Dendritic cell treated with granulocyte-macrophage colony-stimulating factor and Interleukin-4, amounts not matched to agents 40 ng/mL and 50 ng/mL, for 4 days (primary cell): ENCODE measurements around the gene THAP11.

Experiments used
- H3K27ac Mint-ChIP-seq: one replicate; pipeline ENCODE4 v1.8.0; 2022; ENCODE audit warnings: mild to moderate bottlenecking, mixed read lengths
- H3K27me3 Mint-ChIP-seq: one replicate; pipeline ENCODE4 v1.8.0; 2022; ENCODE audit warnings: mild to moderate bottlenecking, mixed read lengths
- H3K36me3 Mint-ChIP-seq: one replicate; pipeline ENCODE4 v1.8.0; 2022; ENCODE audit warnings: low read depth, mixed read lengths
- H3K4me1 Mint-ChIP-seq: one replicate; pipeline ENCODE4 v1.8.0; 2022; ENCODE audit warnings: low read depth, mixed read lengths
- H3K4me3 Mint-ChIP-seq: one replicate; pipeline ENCODE4 v1.8.0; 2022; ENCODE audit warnings: mild to moderate bottlenecking, moderate library complexity, mixed read lengths
- H3K9me3 Mint-ChIP-seq: one replicate; pipeline ENCODE4 v1.8.0; 2022; ENCODE audit warnings: mixed read lengths
- intact Hi-C: fragments of 100-400 bp; cut with micrococcal nuclease; formaldehyde crosslinking; loops from one replicate; pipeline ENCODE4 v1.15.0; 2022

The THAP11 gene

DNA sequence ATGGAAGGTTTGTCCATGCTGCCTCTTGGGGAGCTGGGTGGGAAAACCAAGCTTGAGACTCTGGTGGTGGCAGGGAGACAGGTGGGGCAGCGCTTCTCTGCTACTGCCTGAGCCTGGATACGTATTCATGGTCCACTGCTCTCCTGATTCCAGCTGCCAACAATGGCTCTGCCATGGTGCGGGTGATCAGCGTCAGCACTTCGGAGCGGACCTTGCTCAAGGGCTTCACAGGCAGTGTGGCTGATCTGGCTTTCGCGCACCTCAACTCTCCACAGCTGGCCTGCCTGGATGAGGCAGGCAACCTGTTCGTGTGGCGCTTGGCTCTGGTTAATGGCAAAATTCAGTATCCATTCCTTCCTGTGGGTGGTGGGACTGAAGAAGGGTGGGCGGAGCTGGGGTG, 34.9 kb downstream of the THAP11 start:
- no peaks in the 10 kb centered on the region for H3K9me3 Mint-ChIP-seq
- peaks cover 82% of the 10 kb centered on the region for H3K36me3 Mint-ChIP-seq
- no peak overlapping the region for H3K4me3 Mint-ChIP-seq
- no peak overlapping the region for H3K27ac Mint-ChIP-seq
- intact Hi-C loops: loop anchor here (10.0 kb wide), 1 partner anchor 58 kb away; the partner anchor contains the start of genes CTRL and PSMB10
- H3K4me1 Mint-ChIP-seq: peaks cover 49% of the 10 kb centered on the region
- no peaks in the 10 kb centered on the region for H3K27me3 Mint-ChIP-seq

DNA sequence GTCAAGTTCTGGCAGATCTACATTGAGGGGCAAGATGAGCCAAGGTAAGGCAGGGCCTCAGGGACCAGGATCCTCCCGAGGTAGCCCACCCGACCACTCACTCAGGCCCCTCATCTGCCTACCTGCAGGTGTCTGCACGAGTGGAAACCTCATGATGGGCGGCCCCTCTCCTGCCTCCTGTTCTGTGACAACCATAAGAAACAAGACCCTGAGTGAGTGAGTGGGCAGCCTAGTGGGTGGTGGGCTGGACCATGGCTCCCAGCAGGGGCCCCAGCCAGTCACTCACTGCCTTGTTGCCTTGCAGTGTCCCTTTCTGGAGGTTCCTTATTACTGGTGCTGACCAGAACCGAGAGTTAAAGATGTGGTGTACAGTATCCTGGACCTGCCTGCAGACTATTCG, 36.1 kb downstream of the THAP11 start:
- Mint-ChIP-seq H3K4me3 (no peak overlapping the region), H3K27ac (no peak overlapping the region), H3K27me3 (no peaks in the 10 kb centered on the region), H3K9me3 (no peaks in the 10 kb centered on the region), H3K4me1 (peaks cover 46% of the 10 kb centered on the region), H3K36me3 (peaks cover 88% of the 10 kb centered on the region)
- intact Hi-C loops: loop anchor here (10.0 kb wide), 1 partner anchor 57 kb away; the partner anchor contains the start of genes CTRL and PSMB10

DNA sequence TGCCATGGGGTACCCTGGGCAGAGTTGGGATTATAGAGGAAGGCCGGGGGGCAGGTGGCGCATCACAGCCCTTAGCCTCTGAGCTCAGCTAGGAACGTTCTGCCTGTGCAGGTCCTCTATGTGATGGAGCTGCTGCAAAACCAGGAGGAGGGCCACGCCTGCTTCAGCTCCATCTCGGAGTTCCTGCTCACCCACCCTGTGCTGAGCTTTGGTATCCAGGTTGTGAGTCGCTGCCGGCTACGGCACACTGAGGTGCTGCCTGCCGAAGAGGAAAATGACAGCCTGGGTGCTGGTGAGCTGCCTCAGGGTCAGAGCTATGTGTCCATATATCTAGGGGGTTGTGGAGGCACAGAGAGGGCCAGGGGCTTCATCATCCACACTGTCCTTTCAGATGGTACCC, 36.7 kb downstream of the THAP11 start:
- Mint-ChIP-seq H3K36me3 (peaks cover 88% of the 10 kb centered on the region), H3K27ac (no peak overlapping the region), H3K27me3 (no peaks in the 10 kb centered on the region), H3K4me1 (peaks cover 43% of the 10 kb centered on the region), H3K9me3 (no peaks in the 10 kb centered on the region), H3K4me3 (no peak overlapping the region)
- intact Hi-C loops: loop anchor here (10.0 kb wide), 1 partner anchor 56 kb away; the partner anchor contains the start of genes CTRL and PSMB10

DNA sequence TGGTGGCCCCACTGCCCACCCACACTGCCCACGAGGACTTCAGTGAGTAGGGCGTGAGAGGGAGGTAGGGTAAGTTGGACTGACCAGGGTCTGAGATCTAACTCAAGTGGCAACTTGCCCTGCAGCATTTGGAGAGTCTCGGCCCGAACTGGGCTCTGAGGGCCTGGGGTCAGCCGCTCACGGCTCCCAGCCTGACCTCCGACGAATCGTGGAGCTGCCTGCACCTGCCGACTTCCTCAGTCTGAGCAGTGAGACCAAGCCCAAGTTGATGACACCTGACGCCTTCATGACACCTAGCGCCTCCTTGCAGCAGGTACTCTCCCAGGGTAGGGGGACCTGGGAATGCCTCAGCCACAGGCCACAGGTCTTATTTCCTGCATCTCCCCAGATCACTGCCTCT, 37.3 kb downstream of the THAP11 start:
- Mint-ChIP-seq H3K36me3 (peaks cover 94% of the 10 kb centered on the region), H3K27ac (no peak overlapping the region), H3K27me3 (no peaks in the 10 kb centered on the region), H3K9me3 (no peaks in the 10 kb centered on the region), H3K4me1 (peaks cover 36% of the 10 kb centered on the region), H3K4me3 (no peak overlapping the region)
- intact Hi-C loops: loop anchor here (10.0 kb wide), 1 partner anchor 55 kb away; the partner anchor contains the start of genes CTRL and PSMB10

DNA sequence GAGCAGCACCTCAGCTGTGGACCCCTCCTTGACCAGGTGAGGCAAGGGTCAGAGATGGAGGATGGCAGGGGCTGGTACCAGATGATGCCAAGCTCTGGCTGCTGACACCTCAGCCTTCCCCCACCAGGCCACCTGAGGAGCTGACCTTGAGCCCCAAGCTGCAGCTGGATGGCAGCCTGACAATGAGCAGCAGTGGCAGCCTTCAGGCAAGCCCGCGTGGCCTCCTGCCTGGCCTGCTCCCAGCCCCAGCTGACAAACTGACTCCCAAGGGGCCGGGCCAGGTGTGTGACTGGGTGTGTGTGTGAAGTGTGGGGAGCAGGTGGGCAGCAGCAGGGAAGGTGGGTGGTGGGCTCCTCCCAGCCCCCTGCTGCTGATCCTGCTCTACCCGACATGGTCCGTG, 37.8 kb downstream of the THAP11 start:
- Mint-ChIP-seq H3K27me3 (no peaks in the 10 kb centered on the region), H3K36me3 (peaks cover 99% of the 10 kb centered on the region), H3K27ac (no peak overlapping the region), H3K4me1 (peaks cover 32% of the 10 kb centered on the region), H3K4me3 (no peak overlapping the region), H3K9me3 (no peaks in the 10 kb centered on the region)
- intact Hi-C loops: loop anchor here (10.0 kb wide), 1 partner anchor 55 kb away; the partner anchor contains the start of genes CTRL and PSMB10

DNA sequence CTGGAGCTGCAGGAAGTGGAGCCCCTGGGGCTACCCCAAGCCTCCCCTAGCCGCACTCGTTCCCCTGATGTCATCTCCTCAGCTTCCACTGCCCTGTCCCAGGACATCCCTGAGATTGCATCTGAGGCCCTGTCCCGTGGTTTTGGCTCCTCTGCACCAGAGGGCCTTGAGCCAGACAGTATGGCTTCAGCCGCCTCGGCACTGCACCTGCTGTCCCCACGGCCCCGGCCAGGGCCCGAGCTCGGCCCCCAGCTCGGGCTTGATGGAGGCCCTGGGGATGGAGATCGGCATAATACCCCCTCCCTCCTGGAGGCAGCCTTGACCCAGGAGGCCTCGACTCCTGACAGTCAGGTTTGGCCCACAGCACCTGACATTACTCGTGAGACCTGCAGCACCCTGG, 38.5 kb downstream of the THAP11 start:
- Mint-ChIP-seq H3K9me3 (no peaks in the 10 kb centered on the region), H3K36me3 (peaks cover 98% of the 10 kb centered on the region), H3K4me1 (peaks cover 25% of the 10 kb centered on the region), H3K27me3 (no peaks in the 10 kb centered on the region), H3K27ac (no peak overlapping the region), H3K4me3 (no peak overlapping the region)
- intact Hi-C loops: no loop called here

DNA sequence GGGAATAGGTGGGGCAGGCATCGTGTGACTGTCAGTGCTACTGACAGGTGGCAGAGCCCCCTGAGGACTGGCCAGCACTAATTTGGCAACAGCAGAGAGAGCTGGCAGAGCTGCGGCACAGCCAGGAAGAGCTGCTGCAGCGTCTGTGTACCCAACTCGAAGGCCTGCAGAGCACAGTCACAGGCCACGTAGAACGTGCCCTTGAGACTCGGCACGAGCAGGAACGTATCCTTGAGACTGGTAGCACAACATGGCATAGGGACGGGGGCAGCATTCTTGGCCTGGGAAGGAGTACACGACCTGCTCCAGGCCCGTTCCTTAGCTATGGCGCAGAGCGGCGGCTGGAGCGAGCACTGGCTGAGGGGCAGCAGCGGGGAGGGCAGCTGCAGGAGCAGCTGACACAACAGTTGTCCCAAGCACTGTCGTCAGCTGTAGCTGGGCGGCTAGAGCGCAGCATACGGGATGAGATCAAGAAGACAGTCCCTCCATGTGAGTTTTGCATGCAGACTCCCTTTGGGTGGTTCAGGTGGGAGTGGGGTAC, 39.6 kb downstream of the THAP11 start:
- intact Hi-C loops: no loop called here
- Mint-ChIP-seq H3K4me3 (no peak overlapping the region), H3K27ac (no peak overlapping the region), H3K9me3 (no peaks in the 10 kb centered on the region), H3K4me1 (peaks cover 19% of the 10 kb centered on the region), H3K27me3 (no peaks in the 10 kb centered on the region), H3K36me3 (peaks cover 98% of the 10 kb centered on the region)

DNA sequence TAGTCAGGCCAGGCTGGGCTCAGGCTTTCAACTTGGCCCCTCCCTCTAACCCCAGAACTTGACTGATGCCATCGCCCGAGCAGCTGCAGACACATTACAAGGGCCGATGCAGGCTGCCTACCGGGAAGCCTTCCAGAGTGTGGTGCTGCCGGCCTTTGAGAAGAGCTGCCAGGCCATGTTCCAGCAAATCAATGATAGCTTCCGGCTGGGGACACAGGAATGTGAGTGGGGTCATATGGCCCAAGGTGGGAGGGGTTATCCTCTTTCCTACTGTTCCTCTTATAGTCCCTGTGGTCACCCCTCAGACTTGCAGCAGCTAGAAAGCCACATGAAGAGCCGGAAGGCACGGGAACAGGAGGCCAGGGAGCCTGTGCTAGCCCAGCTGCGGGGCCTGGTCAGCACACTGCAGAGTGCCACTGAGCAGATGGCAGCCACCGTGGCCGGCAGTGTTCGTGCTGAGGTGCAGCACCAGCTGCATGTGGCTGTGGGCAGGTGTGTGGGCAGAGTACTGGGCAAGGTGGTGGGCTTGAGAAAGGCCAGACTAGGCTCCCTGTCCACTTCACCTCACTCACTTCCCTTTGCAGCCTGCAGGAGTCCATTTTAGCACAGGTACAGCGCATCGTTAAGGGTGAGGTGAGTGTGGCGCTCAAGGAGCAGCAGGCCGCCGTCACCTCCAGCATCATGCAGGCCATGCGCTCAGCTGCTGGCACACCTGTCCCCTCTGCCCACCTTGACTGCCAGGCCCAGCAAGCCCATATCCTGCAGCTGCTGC, 40.4 kb downstream of the THAP11 start:
- intact Hi-C loops: no loop called here

DNA sequence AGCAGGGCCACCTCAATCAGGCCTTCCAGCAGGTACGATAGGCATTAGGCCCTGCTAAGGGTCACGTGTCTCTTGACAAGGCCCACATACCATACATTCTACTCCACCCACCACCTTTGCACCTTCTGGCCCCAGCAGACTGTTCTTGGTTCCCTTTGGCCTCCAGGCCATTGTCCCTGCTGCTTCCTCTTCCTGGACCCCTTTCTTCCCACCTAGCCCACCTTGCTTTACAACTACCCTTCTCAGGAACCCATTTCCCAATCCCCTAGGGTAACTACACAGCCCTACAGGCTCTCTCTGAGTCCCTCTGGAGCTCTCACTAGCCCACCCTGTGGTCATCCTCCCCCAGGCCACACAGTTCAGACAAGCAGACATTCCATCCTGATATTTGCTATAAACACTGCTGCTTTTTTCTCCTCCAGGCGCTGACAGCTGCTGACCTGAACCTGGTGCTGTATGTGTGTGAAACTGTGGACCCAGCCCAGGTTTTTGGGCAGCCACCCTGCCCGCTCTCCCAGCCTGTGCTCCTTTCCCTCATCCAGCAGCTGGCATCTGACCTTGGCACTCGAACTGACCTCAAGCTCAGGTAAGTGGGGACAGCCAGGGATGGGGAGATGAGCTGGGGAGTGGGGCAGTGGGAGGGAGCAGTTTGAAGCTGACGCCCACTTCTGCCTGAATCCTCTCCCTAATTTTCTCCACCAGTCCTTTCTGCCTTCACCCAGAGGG, 41.2 kb downstream of the THAP11 start:
- Mint-ChIP-seq H3K36me3 (peaks cover 93% of the 10 kb centered on the region), H3K4me3 (no peak overlapping the region), H3K27ac (no peak overlapping the region), H3K27me3 (no peaks in the 10 kb centered on the region), H3K9me3 (no peaks in the 10 kb centered on the region), H3K4me1 (peaks cover 6% of the 10 kb centered on the region)
- intact Hi-C loops: no loop called here

More for the DNA sequence above, 40.4 kb downstream of the THAP11 start:
- H3K27ac Mint-ChIP-seq: no peak overlapping the region
- H3K36me3 Mint-ChIP-seq: peaks cover 98% of the 10 kb centered on the region
- H3K4me1 Mint-ChIP-seq: peaks cover 11% of the 10 kb centered on the region
- H3K27me3 Mint-ChIP-seq: no peaks in the 10 kb centered on the region
- no peak overlapping the region for H3K4me3 Mint-ChIP-seq
- no peaks in the 10 kb centered on the region for H3K9me3 Mint-ChIP-seq

DNA sequence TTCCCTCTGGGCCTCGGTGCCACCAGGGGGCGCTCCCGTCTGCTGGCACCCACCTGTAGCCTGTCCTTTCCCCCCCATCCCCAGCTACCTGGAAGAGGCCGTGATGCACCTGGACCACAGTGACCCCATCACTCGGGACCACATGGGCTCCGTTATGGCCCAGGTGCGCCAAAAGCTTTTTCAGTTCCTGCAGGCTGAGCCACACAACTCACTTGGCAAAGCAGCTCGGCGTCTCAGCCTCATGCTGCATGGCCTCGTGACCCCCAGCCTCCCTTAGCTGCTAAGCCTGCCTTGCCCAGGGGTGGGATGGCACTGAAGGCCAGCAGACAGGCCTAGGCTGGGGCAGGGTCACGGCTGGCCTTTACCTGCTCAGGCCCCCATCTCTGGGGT, 41.7 kb downstream of the THAP11 start:
- Mint-ChIP-seq H3K4me1 (peaks cover 6% of the 10 kb centered on the region), H3K9me3 (no peaks in the 10 kb centered on the region), H3K4me3 (no peak overlapping the region), H3K27me3 (no peaks in the 10 kb centered on the region), H3K36me3 (peaks cover 88% of the 10 kb centered on the region), H3K27ac (no peak overlapping the region)
- intact Hi-C loops: no loop called here

DNA sequence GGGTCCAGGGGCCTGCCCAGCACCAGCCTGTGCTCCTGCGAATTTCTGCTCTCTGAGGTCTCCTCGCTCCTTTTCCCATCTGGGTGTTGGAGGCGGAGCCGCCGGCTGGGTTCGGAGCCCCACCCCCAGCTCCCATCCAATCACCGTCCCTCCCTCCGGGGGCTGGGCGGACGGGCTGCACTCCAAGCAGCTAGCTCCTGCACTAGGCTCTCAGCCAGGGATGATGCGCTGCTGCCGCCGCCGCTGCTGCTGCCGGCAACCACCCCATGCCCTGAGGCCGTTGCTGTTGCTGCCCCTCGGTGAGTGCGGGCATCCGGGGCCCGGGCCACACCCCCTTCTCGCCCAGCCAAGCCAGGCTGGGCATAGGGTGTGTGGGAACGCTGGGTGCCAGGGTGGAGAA, 42.6 kb downstream of the THAP11 start, which contains the start of gene NRN1L:
Gene NRN1L (plus strand): TSS at position 202 of the 400 bp plus-strand sequence. CDS start 19 bp downstream, at position 221.
- Mint-ChIP-seq H3K9me3 (no peaks in the 10 kb centered on the region), H3K27ac (no peak within 1 kb of the TSS), H3K27me3 (no peaks in the 10 kb centered on the region), H3K4me1 (peaks cover 6% of the 10 kb centered on the region), H3K4me3 (no peak within 1 kb of the TSS), H3K36me3 (peaks cover 79% of the 10 kb centered on the region)
- intact Hi-C loops: no loop called here

DNA sequence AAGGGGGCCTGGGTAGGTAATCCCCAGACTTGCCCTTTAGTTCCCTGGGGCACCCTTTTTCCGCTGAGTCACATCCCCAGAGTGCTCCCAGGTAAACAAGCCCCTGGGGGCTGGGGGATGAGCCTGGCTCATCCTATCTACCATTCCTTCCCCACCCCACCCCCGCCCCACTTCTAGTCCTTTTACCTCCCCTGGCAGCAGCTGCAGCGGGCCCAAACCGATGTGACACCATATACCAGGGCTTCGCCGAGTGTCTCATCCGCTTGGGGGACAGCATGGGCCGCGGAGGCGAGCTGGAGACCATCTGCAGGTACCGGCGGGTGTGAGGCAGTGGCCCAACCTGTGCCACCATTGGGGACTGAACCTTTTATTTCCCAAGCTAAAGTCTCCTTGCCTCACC, 43.4 kb downstream of the THAP11 start:
- intact Hi-C loops: no loop called here
- Mint-ChIP-seq H3K36me3 (peaks cover 71% of the 10 kb centered on the region), H3K4me3 (no peak overlapping the region), H3K27me3 (no peaks in the 10 kb centered on the region), H3K9me3 (no peaks in the 10 kb centered on the region), H3K27ac (no peak overlapping the region), H3K4me1 (peaks cover 6% of the 10 kb centered on the region)

DNA sequence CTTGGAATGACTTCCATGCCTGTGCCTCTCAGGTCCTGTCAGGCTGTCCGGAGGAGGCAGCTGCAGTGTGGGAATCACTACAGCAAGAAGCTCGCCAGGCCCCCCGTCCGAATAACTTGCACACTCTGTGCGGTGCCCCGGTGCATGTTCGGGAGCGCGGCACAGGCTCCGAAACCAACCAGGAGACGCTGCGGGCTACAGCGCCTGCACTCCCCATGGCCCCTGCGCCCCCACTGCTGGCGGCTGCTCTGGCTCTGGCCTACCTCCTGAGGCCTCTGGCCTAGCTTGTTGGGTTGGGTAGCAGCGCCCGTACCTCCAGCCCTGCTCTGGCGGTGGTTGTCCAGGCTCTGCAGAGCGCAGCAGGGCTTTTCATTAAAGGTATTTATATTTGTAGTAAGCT, 43.9 kb downstream of the THAP11 start:
- H3K36me3 Mint-ChIP-seq: peaks cover 67% of the 10 kb centered on the region
- no peak overlapping the region for H3K4me3 Mint-ChIP-seq
- H3K4me1 Mint-ChIP-seq: peaks cover 6% of the 10 kb centered on the region
- H3K9me3 Mint-ChIP-seq: no peaks in the 10 kb centered on the region
- no peaks in the 10 kb centered on the region for H3K27me3 Mint-ChIP-seq
- no peak overlapping the region for H3K27ac Mint-ChIP-seq
- intact Hi-C loops: no loop called here

DNA sequence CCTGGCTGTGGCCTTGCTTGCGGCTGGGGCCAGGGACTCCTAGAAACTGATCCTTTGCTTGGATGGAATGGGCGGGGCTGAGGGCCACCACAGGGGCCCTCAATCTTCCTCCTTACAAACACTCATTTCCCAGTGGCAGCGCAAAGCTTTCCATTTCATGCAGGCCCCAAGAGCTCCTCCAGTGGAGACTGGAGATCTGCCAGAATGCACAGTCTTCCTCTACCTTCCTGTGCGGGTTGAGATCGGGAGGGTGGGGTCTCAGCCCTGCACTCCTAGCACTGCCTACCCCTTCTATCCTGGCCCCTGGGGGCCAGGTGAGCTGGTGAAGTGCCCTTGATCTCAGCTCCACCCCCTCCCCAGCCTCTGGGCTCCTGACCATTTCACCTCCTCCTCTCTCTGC, 44.3 kb downstream of the THAP11 start:
- Mint-ChIP-seq H3K27ac (no peak overlapping the region), H3K4me3 (no peak overlapping the region), H3K27me3 (no peaks in the 10 kb centered on the region), H3K36me3 (peaks cover 62% of the 10 kb centered on the region), H3K9me3 (no peaks in the 10 kb centered on the region), H3K4me1 (peaks cover 6% of the 10 kb centered on the region)
- intact Hi-C loops: no loop called here
